Immature natural killer cell (primary cell): ENCODE results near the gene FAM181A. TPM values are rescaled to one million over a fixed set of nuclear protein-coding genes. Genes with fewer than 3 reads are reported as not detected.

ENCODE experiments used
- DNase-seq, 3 donors: peaks; one replicate each; pipeline ENCODE4 v3.0.0; 2022; ENCODE audit warnings: mixed read lengths in 1 of 3
- H3K27ac Mint-ChIP-seq, 6 donors: one replicate each; pipeline ENCODE4 v1.8.0; 2020; ENCODE audit warnings: mixed read lengths in 6 of 6, mild to moderate bottlenecking in 5 of 6, inconsistent platforms in 4 of 6, moderate library complexity in 3 of 6
- H3K27me3 Mint-ChIP-seq, 3 donors: one replicate each; pipeline ENCODE4 v1.8.0; 2020 to 2021; ENCODE audit warnings: low read depth in 3 of 3, mild to moderate bottlenecking in 3 of 3, mixed read lengths in 3 of 3, moderate library complexity in 3 of 3, inconsistent platforms in 1 of 3
- H3K36me3 Mint-ChIP-seq, 3 donors: one replicate each; pipeline ENCODE4 v1.8.0; 2020; ENCODE audit warnings: mixed read lengths in 3 of 3, inconsistent platforms in 2 of 3, mild to moderate bottlenecking in 2 of 3
- H3K4me1 Mint-ChIP-seq, 2 donors: one replicate each; pipeline ENCODE4 v1.8.0; 2020; ENCODE audit warnings: inconsistent platforms in 2 of 2, mild to moderate bottlenecking in 2 of 2, mixed read lengths in 2 of 2, moderate library complexity in 1 of 2
- H3K4me3 Mint-ChIP-seq, 5 donors: one replicate each; pipeline ENCODE4 v1.8.0; 2020; ENCODE audit warnings: mild to moderate bottlenecking in 5 of 5, mixed read lengths in 5 of 5, inconsistent platforms in 3 of 5, moderate library complexity in 3 of 5
- H3K9me3 Mint-ChIP-seq, 6 donors: one replicate each; pipeline ENCODE4 v1.8.0; 2020; ENCODE audit warnings: mild to moderate bottlenecking in 6 of 6, mixed read lengths in 6 of 6, inconsistent platforms in 4 of 6, moderate library complexity in 3 of 6
- polyA plus RNA-seq, 3 donors: library from polyadenylated mRNA; unstranded; fragments of 300-500 nt; fragmentation: Illumina TruSeq; gene quantifications; one replicate each; pipeline ENCODE4 v1.2.3, GENCODE V29; 2021

FAM181A gene
- polyA plus RNA-seq, 3 donors from 2014 or later, result not detected

- Mint-ChIP-seq H3K4me3 (peak overlapping the region in 4 of 5 donors; percentile 57 to 82 (median 72)), H3K36me3 (peaks cover 0 to 3% (median 0%) of the 10 kb centered on the region in 3 donors), H3K9me3 (no peaks in the 10 kb centered on the region), H3K27ac (peak overlapping the region; percentile 89 to 99 (median 98)), H3K4me1 (peaks cover 92 to 97% of the 10 kb centered on the region in 2 donors), H3K27me3 (peaks cover 8 to 20% (median 15%) of the 10 kb centered on the region in 3 donors)
- no peak for DNase-seq
Observed at GRCh38 chr14:93960774-93961438, 33.8 kb downstream of the FAM181A start.

- no peaks in the 10 kb centered on the region for H3K9me3 Mint-ChIP-seq
- H3K27ac Mint-ChIP-seq, result peak overlapping the region; percentile 89 to 98 (median 97)
- peaks cover 8 to 20% (median 15%) of the 10 kb centered on the region in 3 donors for H3K27me3 Mint-ChIP-seq
- H3K4me1 Mint-ChIP-seq, result peaks cover 90 to 96% of the 10 kb centered on the region in 2 donors
- peaks cover 0 to 3% (median 0%) of the 10 kb centered on the region in 3 donors for H3K36me3 Mint-ChIP-seq
- peak overlapping the region; percentile 57 to 82 (median 75) for H3K4me3 Mint-ChIP-seq
- peak; percentile 33 to 55 (median 54) for DNase-seq
Observed at GRCh38 chr14:93961620-93962019, 34.5 kb downstream of the FAM181A start.

GRCh38 chr14:93962701-93963601 lies 35.8 kb downstream of the FAM181A start:
- Mint-ChIP-seq H3K27ac (peak overlapping the region; percentile 89 to 100 (median 98)), H3K4me3 (peak overlapping the region; percentile 63 to 82 (median 74)), H3K27me3 (peaks cover 8 to 17% (median 13%) of the 10 kb centered on the region in 3 donors), H3K36me3 (peaks cover 0 to 3% (median 0%) of the 10 kb centered on the region in 3 donors), H3K9me3 (no peaks in the 10 kb centered on the region), H3K4me1 (peaks cover 84 to 91% of the 10 kb centered on the region in 2 donors)
- DNase-seq, result peak; percentile 70 to 81 (median 78)

GRCh38 chr14:93963692-93964091 lies 36.5 kb downstream of the FAM181A start:
- H3K4me1 Mint-ChIP-seq, result peaks cover 76 to 84% of the 10 kb centered on the region in 2 donors
- peaks cover 8 to 17% (median 13%) of the 10 kb centered on the region in 3 donors for H3K27me3 Mint-ChIP-seq
- peak overlapping the region; percentile 63 to 82 (median 74) for H3K4me3 Mint-ChIP-seq
- H3K27ac Mint-ChIP-seq, result peak overlapping the region; percentile 89 to 100 (median 98)
- H3K36me3 Mint-ChIP-seq, result peaks cover 0 to 3% (median 0%) of the 10 kb centered on the region in 3 donors
- H3K9me3 Mint-ChIP-seq, result no peaks in the 10 kb centered on the region
- no peak for DNase-seq

- Mint-ChIP-seq H3K4me3 (no peak overlapping the region), H3K27me3 (peaks cover 6 to 15% (median 10%) of the 10 kb centered on the region in 3 donors), H3K36me3 (peaks cover 0 to 3% (median 0%) of the 10 kb centered on the region in 3 donors), H3K9me3 (no peaks in the 10 kb centered on the region), H3K4me1 (peaks cover 70 to 78% of the 10 kb centered on the region in 2 donors), H3K27ac (peak overlapping the region in 5 of 6 donors; percentile 82 to 98 (median 89))
- no peak for DNase-seq
Observed at GRCh38 chr14:93964281-93964680, 37.1 kb downstream of the FAM181A start.

- H3K27me3 Mint-ChIP-seq, result peaks cover 3 to 15% (median 7%) of the 10 kb centered on the region in 3 donors
- H3K36me3 Mint-ChIP-seq, result peaks cover 0 to 3% (median 0%) of the 10 kb centered on the region in 3 donors
- peaks cover 65 to 72% of the 10 kb centered on the region in 2 donors for H3K4me1 Mint-ChIP-seq
- no peaks in the 10 kb centered on the region for H3K9me3 Mint-ChIP-seq
- H3K4me3 Mint-ChIP-seq, result peak overlapping the region in 2 of 5 donors; percentile 15 to 41
- DNase-seq, result no peak
- H3K27ac Mint-ChIP-seq, result peak overlapping the region; percentile 82 to 98 (median 86)
Observed at GRCh38 chr14:93964820-93965286, 37.7 kb downstream of the FAM181A start.

- peaks cover 0 to 3% (median 0%) of the 10 kb centered on the region in 3 donors for H3K36me3 Mint-ChIP-seq
- H3K27ac Mint-ChIP-seq, result peak overlapping the region; percentile 37 to 98 (median 88)
- H3K4me1 Mint-ChIP-seq, result peaks cover 61 to 70% of the 10 kb centered on the region in 2 donors
- DNase-seq, result no peak
- peaks cover 3 to 15% (median 7%) of the 10 kb centered on the region in 3 donors for H3K27me3 Mint-ChIP-seq
- no peaks in the 10 kb centered on the region for H3K9me3 Mint-ChIP-seq
- peak overlapping the region in 1 of 5 donors; percentile 11 for H3K4me3 Mint-ChIP-seq
Observed at GRCh38 chr14:93965287-93965821, 38.2 kb downstream of the FAM181A start.

- H3K4me3 Mint-ChIP-seq, result peak overlapping the region in 1 of 5 donors; percentile 13
- H3K9me3 Mint-ChIP-seq, result no peaks in the 10 kb centered on the region
- peak overlapping the region in 4 of 6 donors; percentile 37 to 89 (median 80) for H3K27ac Mint-ChIP-seq
- peaks cover 62 to 70% of the 10 kb centered on the region in 2 donors for H3K4me1 Mint-ChIP-seq
- no peak for DNase-seq
- peaks cover 6 to 15% (median 7%) of the 10 kb centered on the region in 3 donors for H3K27me3 Mint-ChIP-seq
- H3K36me3 Mint-ChIP-seq, result peaks cover 0 to 3% (median 0%) of the 10 kb centered on the region in 3 donors
Observed at GRCh38 chr14:93965946-93966474, 38.9 kb downstream of the FAM181A start.

- Mint-ChIP-seq H3K9me3 (no peaks in the 10 kb centered on the region), H3K27ac (no peak overlapping the region), H3K4me3 (no peak overlapping the region), H3K36me3 (peaks cover 0 to 3% (median 0%) of the 10 kb centered on the region in 3 donors), H3K4me1 (peaks cover 54 to 60% of the 10 kb centered on the region in 2 donors), H3K27me3 (peaks cover 4 to 6% (median 6%) of the 10 kb centered on the region in 3 donors)
- DNase-seq, result no peak
Observed at GRCh38 chr14:93967637-93968250, 40.6 kb downstream of the FAM181A start.

- Mint-ChIP-seq H3K4me3 (peak overlapping the region in 2 of 5 donors; percentile 17 to 21), H3K27ac (peak overlapping the region in 3 of 6 donors; percentile 36 to 80 (median 51)), H3K9me3 (no peaks in the 10 kb centered on the region), H3K4me1 (peaks cover 39 to 44% of the 10 kb centered on the region in 2 donors), H3K36me3 (peaks cover 0 to 3% (median 0%) of the 10 kb centered on the region in 3 donors), H3K27me3 (peaks cover 0 to 5% (median 3%) of the 10 kb centered on the region in 3 donors)
- DNase-seq, result no peak
Observed at GRCh38 chr14:93969082-93969828, 42.1 kb downstream of the FAM181A start.

- Mint-ChIP-seq H3K27me3 (peaks cover 2 to 3% (median 3%) of the 10 kb centered on the region in 3 donors), H3K4me3 (peak overlapping the region; percentile 87 to 94 (median 92)), H3K36me3 (no peaks in the 10 kb centered on the region), H3K27ac (peak overlapping the region; percentile 36 to 94 (median 90)), H3K4me1 (peaks cover 28 to 31% of the 10 kb centered on the region in 2 donors), H3K9me3 (no peaks in the 10 kb centered on the region)
- DNase-seq, result peak; percentile 58 to 73 (median 67)
Observed at GRCh38 chr14:93970585-93970964, 43.4 kb downstream of the FAM181A start.
